ENCODE results near the gene BPI.

BPI gene

GRCh38 chr20:38299963-38300362 lies 4.0 kb upstream of the BPI start:
- H3K27ac ChIP-seq (replicated peaks), result peak overlapping the region; percentile 97
- peak in 1 of 2 experiments; percentile 44 for DNase-seq (ENCODE audit: low read depth in 1 of 2, low spot score in 1 of 2)
- TF ChIP-seq GABPA (IDR thresholded peaks at IDR 0.05; ENCODE audit: low read depth) (no peak), SPI1 (IDR thresholded peaks at IDR 0.05; ENCODE audit: borderline replicate concordance, low read depth) (no peak), REST (IDR thresholded peaks at IDR 0.05; ENCODE audit: insufficient replicate concordance, low read depth) (no peak), POLR2AphosphoS5 (IDR thresholded peaks at IDR 0.05; ENCODE audit: low read depth) (no peak), CTCF (IDR thresholded peaks at IDR 0.05; ENCODE audit: insufficient read depth, low read length) (no peak)
- H3K27me3 ChIP-seq (ENCODE audit: insufficient read depth, poor library complexity, severe bottlenecking), result no peaks in the 10 kb centered on the region
- no peak overlapping the region for H3K4me3 ChIP-seq (replicated peaks; ENCODE audit: insufficient read depth, low read length)

- peak overlapping the region; percentile 97 for H3K27ac ChIP-seq (replicated peaks)
- no peak overlapping the region for H3K4me3 ChIP-seq (replicated peaks; ENCODE audit: insufficient read depth, low read length)
- no peaks in the 10 kb centered on the region for H3K27me3 ChIP-seq (ENCODE audit: insufficient read depth, poor library complexity, severe bottlenecking)
- TF ChIP-seq CTCF (IDR thresholded peaks at IDR 0.05; ENCODE audit: insufficient read depth, low read length), result no peak
- TF ChIP-seq GABPA (IDR thresholded peaks at IDR 0.05; ENCODE audit: low read depth), result no peak
- TF ChIP-seq SPI1 (IDR thresholded peaks at IDR 0.05; ENCODE audit: borderline replicate concordance, low read depth), result peak; percentile 90
- no peak for TF ChIP-seq REST (IDR thresholded peaks at IDR 0.05; ENCODE audit: insufficient replicate concordance, low read depth)
- no peak for TF ChIP-seq POLR2AphosphoS5 (IDR thresholded peaks at IDR 0.05; ENCODE audit: low read depth)
- DNase-seq (ENCODE audit: low read depth in 1 of 2, low spot score in 1 of 2), result peak in 1 of 2 experiments; percentile 59
Observed at GRCh38 chr20:38300438-38300837, 3.5 kb upstream of the BPI start.

GRCh38 chr20:38301309-38301708 lies 2.6 kb upstream of the BPI start:
- no peaks in the 10 kb centered on the region for H3K27me3 ChIP-seq (ENCODE audit: insufficient read depth, poor library complexity, severe bottlenecking)
- H3K27ac ChIP-seq (replicated peaks), result peak overlapping the region; percentile 97
- TF ChIP-seq POLR2AphosphoS5 (IDR thresholded peaks at IDR 0.05; ENCODE audit: low read depth) (no peak), GABPA (IDR thresholded peaks at IDR 0.05; ENCODE audit: low read depth) (no peak), SPI1 (IDR thresholded peaks at IDR 0.05; ENCODE audit: borderline replicate concordance, low read depth) (0 out of 2 replicates have a peak, but pooled peaks have one; percentile 5), REST (IDR thresholded peaks at IDR 0.05; ENCODE audit: insufficient replicate concordance, low read depth) (no peak)
- H3K4me3 ChIP-seq (replicated peaks; ENCODE audit: insufficient read depth, low read length), result no peak overlapping the region
- no peak for DNase-seq (ENCODE audit: low read depth in 1 of 2, low spot score in 1 of 2)

All from HL-60 (cell line).